Vein endothelial cell (primary cell): ENCODE data around the gene METRNL. TPM values are rescaled to one million over a fixed set of nuclear protein-coding genes. Genes with fewer than 3 reads are reported as not detected.

Source experiments
- total RNA-seq: library from RNA; depleted of rRNA; stranded (reverse); fragments of >200 nt; gene quantifications from 2 replicates; pipeline ENCODE4 v1.2.3, GENCODE V29; 2012

The METRNL gene, protein sequence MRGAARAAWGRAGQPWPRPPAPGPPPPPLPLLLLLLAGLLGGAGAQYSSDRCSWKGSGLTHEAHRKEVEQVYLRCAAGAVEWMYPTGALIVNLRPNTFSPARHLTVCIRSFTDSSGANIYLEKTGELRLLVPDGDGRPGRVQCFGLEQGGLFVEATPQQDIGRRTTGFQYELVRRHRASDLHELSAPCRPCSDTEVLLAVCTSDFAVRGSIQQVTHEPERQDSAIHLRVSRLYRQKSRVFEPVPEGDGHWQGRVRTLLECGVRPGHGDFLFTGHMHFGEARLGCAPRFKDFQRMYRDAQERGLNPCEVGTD
- 25.4 and 33.0 TPM in 2 replicates for total RNA-seq

DNA sequence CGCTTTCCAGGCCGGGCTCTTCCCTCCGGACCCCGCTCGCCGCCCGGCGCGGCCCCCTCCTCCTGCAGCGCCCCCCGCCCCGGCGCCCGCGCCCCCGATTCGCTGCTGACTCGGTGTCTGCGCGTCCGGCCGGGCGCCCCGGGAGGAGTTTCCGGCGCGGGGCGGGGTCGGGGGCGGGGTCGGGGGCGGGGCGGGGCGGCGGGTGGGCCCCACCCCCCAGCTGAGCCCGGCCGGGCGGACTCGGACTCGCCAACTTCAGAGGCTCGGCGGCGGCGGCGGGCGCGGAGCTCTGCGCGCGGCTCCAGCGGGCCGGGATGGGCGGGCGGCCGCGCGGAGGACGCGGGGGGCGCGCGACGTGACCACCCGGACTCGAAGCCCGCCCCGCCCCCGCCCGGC is at the start of gene METRNL:
TSS of gene METRNL (plus strand) at position 258 of the 396 bp plus-strand sequence. CDS start 207 bp downstream, outside the sequence.

Other genes with a start within 250 kb of the METRNL start
- gene ZNF750, start 239.6 kb upstream of the METRNL start, total RNA-seq: 0.10 TPM in 1 of 2 replicates, not detected in the other